GM19193 (cell line): ENCODE data around the gene SSTR1.

ENCODE experiments used
- POLR2A ChIP-seq: IDR thresholded peaks from 4 replicates; pipeline ENCODE4 v1.6.1; 2011; ENCODE audit not compliant: insufficient read depth, insufficient read length; ENCODE audit errors: extremely low read depth

SSTR1 gene

GRCh38 chr14:38252066-38252710 is 44.5 kb downstream of the SSTR1 start:
- no peak for TF ChIP-seq POLR2A

DNA sequence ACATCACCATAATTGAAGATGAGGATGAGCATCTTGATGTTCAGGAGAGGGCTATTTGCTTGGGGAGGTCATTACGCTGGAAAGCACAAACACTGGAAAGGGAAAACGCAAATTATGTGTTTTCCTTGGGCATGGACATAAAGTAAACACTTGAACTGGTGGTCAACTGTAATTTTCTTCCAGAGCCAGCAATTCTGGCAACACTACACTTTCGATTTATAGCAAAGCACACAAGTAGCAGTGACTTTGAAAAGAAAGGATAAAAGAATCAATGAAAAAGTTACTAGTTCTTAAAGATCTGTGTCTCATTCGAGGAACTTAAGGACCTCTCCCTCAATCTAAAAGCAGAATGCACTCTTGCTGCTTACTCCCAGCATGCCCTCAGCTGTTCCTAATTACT is 46.0 kb downstream of the SSTR1 start:
- no peak for TF ChIP-seq POLR2A

DNA sequence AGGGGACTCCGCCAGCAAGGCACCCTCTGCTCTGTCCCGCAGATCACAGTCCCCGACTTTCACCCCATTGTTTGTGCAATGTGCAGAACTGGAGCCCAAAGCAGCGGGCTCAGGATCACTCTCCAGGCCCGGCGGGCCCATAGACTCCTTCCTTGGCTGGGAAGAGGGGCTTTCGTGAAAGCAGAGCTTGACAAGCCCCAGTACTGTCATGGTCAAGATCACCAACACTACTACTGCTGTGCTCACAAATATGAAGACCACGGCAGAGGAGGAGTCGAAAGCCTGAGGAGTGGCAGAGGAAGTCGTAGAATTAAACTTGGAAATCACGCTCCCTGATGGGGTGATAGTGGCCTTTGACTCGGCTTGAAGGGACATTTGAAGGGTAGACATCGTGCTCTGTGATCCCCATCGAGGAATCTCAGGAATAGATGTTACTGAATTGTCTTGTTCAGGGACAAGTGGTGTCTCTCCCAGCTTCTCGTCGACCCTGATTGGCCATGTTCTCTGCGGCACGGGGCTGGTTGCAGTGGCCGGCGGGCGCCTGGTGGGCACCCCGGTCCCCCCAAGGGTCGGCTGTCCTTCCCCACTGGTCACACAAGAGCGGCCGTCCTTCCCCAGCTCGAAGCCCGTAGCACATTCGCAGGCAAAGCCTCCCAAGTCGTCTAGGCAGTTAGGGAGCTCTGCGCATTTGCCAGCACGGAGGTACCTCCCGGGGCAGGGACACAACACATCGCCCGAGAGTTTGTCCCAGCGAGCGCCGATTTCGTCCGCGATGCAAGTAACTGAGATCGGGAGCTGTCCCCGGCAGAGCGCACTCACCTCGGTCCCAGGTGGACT is 47.1 kb downstream of the SSTR1 start:
- TF ChIP-seq POLR2A: no peak

- TF ChIP-seq POLR2A: no peak
Observed at GRCh38 chr14:38255408-38255672, 47.6 kb downstream of the SSTR1 start.

GRCh38 chr14:38255673-38256532 is 48.2 kb downstream of the SSTR1 start, which contains the start of gene CLEC14A:
Gene CLEC14A (minus strand): TSS chr14:38256093. CDS start chr14:38256022, 71 bp downstream.
- TF ChIP-seq POLR2A: no peak

DNA sequence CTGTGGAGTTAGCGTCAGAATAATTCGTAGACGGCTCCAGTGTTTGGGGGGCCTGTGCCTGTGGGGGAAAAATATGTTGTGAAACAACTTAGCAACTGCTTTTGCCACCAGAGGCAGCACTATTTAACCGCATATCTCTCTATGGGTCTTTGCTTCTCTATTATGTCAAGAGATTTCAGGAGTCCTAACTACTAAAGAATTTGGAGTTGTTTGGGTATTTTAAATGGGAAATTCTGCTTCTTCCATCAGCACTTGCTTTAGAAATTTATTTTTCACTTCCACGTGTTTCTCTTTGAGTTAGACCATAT is 48.8 kb downstream of the SSTR1 start:
- TF ChIP-seq POLR2A: no peak

GRCh38 chr14:38257507-38257906 is 49.8 kb downstream of the SSTR1 start:
- TF ChIP-seq POLR2A: no peak

- no peak for TF ChIP-seq POLR2A
Observed at GRCh38 chr14:38261620-38262019, 53.9 kb downstream of the SSTR1 start.
